GM12878 (cell line): ENCODE results near the gene PIP4K2B. TPM values are rescaled to one million over a fixed set of nuclear protein-coding genes. Genes with fewer than 3 reads are reported as not detected.
A peak's percentile ranks its signal among the peaks of the same experiment; 100 is the strongest.

Experiments used
- ATF7 ChIP-seq: fragments of 450-650 bp; IDR thresholded peaks from 2 replicates; pipeline ENCODE4 v1.6.1; 2016; ENCODE audit warnings: low read depth, mild to moderate bottlenecking
- BCL3 ChIP-seq: IDR thresholded peaks from 2 replicates; pipeline ENCODE4 v1.6.1; 2011; ENCODE audit warnings: borderline replicate concordance, low read depth, mild to moderate bottlenecking, moderate library complexity, low read length; ENCODE audit not compliant: insufficient read depth, poor library complexity, severe bottlenecking
- CBFB ChIP-seq: IDR thresholded peaks from 2 replicates; pipeline ENCODE4 v1.6.1; 2016; ENCODE audit warnings: antibody characterized with exemption, low read depth
- CEBPZ ChIP-seq: fragments of 150-350 bp; IDR thresholded peaks from 2 replicates; pipeline ENCODE4 v1.6.1; 2016; ENCODE audit warnings: low read depth, low read length
- CREB1 ChIP-seq: IDR thresholded peaks from 2 replicates; pipeline ENCODE4 v1.6.1; 2012; ENCODE audit warnings: low read depth, mild to moderate bottlenecking, inconsistent platforms
- HCFC1 ChIP-seq: fragments of 150-350 bp; IDR thresholded peaks from 2 replicates; pipeline ENCODE4 v1.6.1; 2014; ENCODE audit warnings: low read length
- HDAC2 ChIP-seq: fragments of 200-600 bp; sonication (generic); IDR thresholded peaks from 2 replicates; pipeline ENCODE4 v1.6.1; 2017
- HDAC6 ChIP-seq: fragments of 200-600 bp; sonication (generic); IDR thresholded peaks from one replicate; pipeline ENCODE4 v1.8.0; 2017; ENCODE audit warnings: antibody characterized with exemption; ENCODE audit not compliant: unreplicated experiment
- IKZF1 ChIP-seq: fragments of 450-650 bp; conservative IDR thresholded peaks from 2 replicates; pipeline ENCODE4 v1.6.1; 2017; ENCODE audit warnings: antibody characterized with exemption, mild to moderate bottlenecking
- IRF5 ChIP-seq: fragments of 450-650 bp; IDR thresholded peaks from 2 replicates; pipeline ENCODE4 v1.6.1; 2017; ENCODE audit warnings: borderline replicate concordance
- NBN ChIP-seq: fragments of 450-650 bp; IDR thresholded peaks from 2 replicates; pipeline ENCODE4 v1.6.1; 2016
- RELB ChIP-seq: fragments of 450-650 bp; IDR thresholded peaks from 2 replicates; pipeline ENCODE4 v1.6.1; 2017; ENCODE audit warnings: low read depth, mild to moderate bottlenecking, moderate library complexity
- SIN3A ChIP-seq: IDR thresholded peaks from 2 replicates; pipeline ENCODE4 v1.6.1; 2012; ENCODE audit warnings: low read depth, low read length, improper control_type of control experiment
- SIX5 ChIP-seq: IDR thresholded peaks from 2 replicates; pipeline ENCODE4 v1.6.1; 2011; ENCODE audit warnings: mild to moderate bottlenecking, low read depth, low read length, moderate library complexity; ENCODE audit not compliant: severe bottlenecking
- SREBF1 ChIP-seq: IDR thresholded peaks from 2 replicates; pipeline ENCODE4 v1.6.1; 2012; ENCODE audit warnings: mild to moderate bottlenecking, low read length
- SRF ChIP-seq, 2 experiments: IDR thresholded peaks; 2 replicates each; pipeline ENCODE4 v1.6.1; 2011; ENCODE audit warnings: low read depth in 2 of 2, low read length in 2 of 2, mild to moderate bottlenecking in 1 of 2, moderate library complexity in 1 of 2
- YBX1 ChIP-seq: fragments of 450-650 bp; IDR thresholded peaks from 2 replicates; pipeline ENCODE4 v1.6.1; 2016; ENCODE audit warnings: antibody characterized with exemption
- ZBED1 ChIP-seq: IDR thresholded peaks from 2 replicates; pipeline ENCODE4 v1.6.1; 2016; ENCODE audit warnings: borderline replicate concordance
- ZBTB11 ChIP-seq: fragments of 450-650 bp; formaldehyde crosslinking; IDR thresholded peaks from 2 replicates; pipeline ENCODE4 v1.5.0; 2022; ENCODE audit warnings: mild to moderate bottlenecking, missing genetic modification characterization
- ZNF622 ChIP-seq: fragments of 450-650 bp; IDR thresholded peaks from 2 replicates; pipeline ENCODE4 v1.6.1; 2017; ENCODE audit warnings: mild to moderate bottlenecking, inconsistent platforms
- polyA plus RNA-seq, 11 experiments: library from polyadenylated mRNA; depleted of rRNA in 4 of 11; unstranded in 6 of 11; stranded (reverse) in 5 of 11; fragments of >200 nt; fragmentation: Nextera tagmentation in 4 of 11; fragmentation: Illumina TruSeq in 1 of 11; extraction: Ambion mirVana in 4 of 11; extraction: Trizol in 1 of 11; gene quantifications; 1 replicate in 1 of 11; 2 replicates in 10 of 11; pipeline versions ENCODE4 v1.2.1 to v1.2.3, GENCODE V29; 2011 to 2016; ENCODE audit warnings: inconsistent platforms in 2 of 11, missing spikeins in 2 of 11, low read depth in 1 of 11
- total RNA-seq, 4 experiments: library from RNA; depleted of rRNA in 3 of 4; stranded (reverse); fragments of >200 nt in 3 of 4; fragmentation: Illumina TruSeq in 1 of 4; extraction: Trizol in 1 of 4; gene quantifications; 2 replicates each; pipeline versions ENCODE4 v1.2.1 to v1.2.3, GENCODE V29; 2013 to 2021

The PIP4K2B gene
- total and polyA plus RNA-seq, 10 of the 15 experiments (the other 5 are each of a cell fraction or from before 2014, with no cell fraction given) = 3.8 to 30.3 (median 18.2) TPM

- peak; percentile 88 for TF ChIP-seq RELB
- TF ChIP-seq NBN = peak; percentile 82
- TF ChIP-seq ZBTB11 = peak; percentile 66; the same call in 1 of the 2 replicates
- no peak for TF ChIP-seq YBX1
- TF ChIP-seq HCFC1 = peak; percentile 56
- no peak for TF ChIP-seq IRF5
- 0 out of 2 replicates have a peak, but pooled peaks have one; percentile 29 for TF ChIP-seq ZBED1
- peak; percentile 70 for TF ChIP-seq BCL3
- no peak for TF ChIP-seq HDAC2
- 0 out of 2 replicates have a peak, but pooled peaks have one; percentile 21 for TF ChIP-seq CBFB
- peak; percentile 97 for TF ChIP-seq IKZF1
- TF ChIP-seq CEBPZ = no peak
- peak; percentile 67; the same call in 1 of the 2 replicates for TF ChIP-seq CREB1
- TF ChIP-seq HDAC6 = no peak
- TF ChIP-seq SIN3A = peak; percentile 82
- TF ChIP-seq SIX5 = peak; percentile 56
- TF ChIP-seq SRF (IDR thresholded peaks at IDR 0.05; ENCODE audit: low read depth in 2 of 2, low read length in 2 of 2) = 0 out of 4 replicates have a peak, but pooled peaks of 1 of the 2 experiments have one; percentile 26
- no peak for TF ChIP-seq ZNF622
- peak; percentile 92 for TF ChIP-seq SREBF1
- TF ChIP-seq ATF7 = peak; percentile 97
Measured at GRCh38 chr17:38799501-38800236, at the start of gene PIP4K2B (continued).
